ENCODE data around the gene RFTN2.
"Not testable (repeated sequence)": the region's sequence is repeated elsewhere in the genome, so short reads cannot be mapped to it uniquely, and the experiment has no call there.

Gene RFTN2, protein sequence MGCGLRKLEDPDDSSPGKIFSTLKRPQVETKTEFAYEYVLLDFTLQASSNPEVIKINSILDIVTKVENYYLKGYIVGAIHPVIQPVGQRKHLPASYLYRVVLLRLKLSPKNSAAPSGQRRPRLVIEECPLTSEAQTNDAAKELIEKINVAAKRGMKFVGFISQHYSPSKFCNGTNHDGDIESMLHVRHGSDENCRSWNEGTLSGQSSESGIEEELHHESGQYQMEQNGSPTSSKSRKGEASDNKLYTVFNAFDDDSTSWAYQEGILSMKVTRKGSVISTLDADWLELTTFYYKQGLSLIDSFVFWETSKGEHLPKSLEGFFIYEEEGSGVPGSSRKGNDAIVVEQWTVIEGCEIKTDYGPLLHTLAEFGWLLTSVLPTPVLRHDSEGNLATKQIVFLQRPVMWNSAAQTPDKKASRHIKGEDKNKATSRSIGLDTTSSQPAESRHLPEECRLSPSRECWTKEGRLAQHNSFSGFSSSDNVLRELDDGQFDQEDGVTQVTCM

DNA sequence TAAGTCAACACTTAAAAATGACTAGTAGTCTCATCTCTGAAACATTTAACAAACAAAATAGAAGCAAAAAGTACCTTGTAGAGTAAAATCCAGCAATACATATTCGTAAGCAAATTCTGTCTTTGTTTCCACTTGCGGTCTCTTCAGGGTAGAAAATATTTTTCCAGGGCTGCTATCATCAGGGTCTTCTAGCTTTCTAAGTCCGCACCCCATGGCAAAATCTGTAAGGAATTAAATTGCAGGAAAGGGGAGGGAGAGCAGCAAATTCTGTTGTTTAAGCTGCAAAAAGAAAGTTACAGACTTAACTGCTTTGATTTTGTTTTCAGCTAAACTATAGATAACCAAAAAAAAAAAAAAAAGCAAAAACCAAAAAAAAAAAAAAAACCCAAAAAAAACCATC lies at the start of gene RFTN2:
TSS of gene RFTN2 (minus strand) at position 342 of the 400 bp plus-strand sequence. CDS start at position 213, 129 bp downstream.
- no peak for DNase-seq

DNA sequence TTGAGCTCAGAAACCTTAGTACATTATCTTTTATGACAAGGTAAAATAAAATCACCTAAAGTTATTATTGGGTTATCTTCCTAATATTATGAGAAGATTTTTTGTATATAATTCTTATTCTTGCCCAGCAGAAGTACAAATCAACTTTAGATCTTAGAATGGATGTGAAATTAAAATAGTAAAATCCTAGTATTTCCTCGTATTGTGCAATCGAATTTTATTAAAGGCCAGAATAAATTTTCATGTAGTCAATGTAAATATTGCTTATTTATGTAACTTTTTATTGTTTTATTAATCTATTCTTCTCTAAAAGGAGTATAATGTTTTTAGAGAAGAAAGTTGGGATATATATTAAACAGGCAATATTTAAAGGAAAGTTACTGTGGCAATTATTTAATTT lies 42.5 kb upstream of the RFTN2 start:
- no peak for DNase-seq

DNA sequence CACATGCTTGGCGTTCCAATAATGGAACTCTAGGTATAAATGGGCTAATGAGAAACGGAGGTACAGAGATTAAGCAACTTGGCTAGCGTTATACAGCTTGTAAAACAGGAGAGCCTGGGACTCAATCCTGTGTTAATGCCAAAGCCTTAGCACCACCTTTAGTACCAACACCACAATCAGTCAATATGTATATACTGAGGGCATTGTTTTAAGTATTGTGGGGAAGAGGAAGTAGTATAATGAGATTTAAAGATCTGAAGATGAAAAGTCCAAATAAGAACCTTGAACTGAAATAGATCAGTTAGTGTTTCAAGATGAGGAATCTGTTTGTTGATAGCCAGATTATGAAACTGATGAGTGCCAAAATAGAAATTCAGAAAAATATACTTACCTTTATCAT lies 37.9 kb upstream of the RFTN2 start:
- no peak for DNase-seq

DNA sequence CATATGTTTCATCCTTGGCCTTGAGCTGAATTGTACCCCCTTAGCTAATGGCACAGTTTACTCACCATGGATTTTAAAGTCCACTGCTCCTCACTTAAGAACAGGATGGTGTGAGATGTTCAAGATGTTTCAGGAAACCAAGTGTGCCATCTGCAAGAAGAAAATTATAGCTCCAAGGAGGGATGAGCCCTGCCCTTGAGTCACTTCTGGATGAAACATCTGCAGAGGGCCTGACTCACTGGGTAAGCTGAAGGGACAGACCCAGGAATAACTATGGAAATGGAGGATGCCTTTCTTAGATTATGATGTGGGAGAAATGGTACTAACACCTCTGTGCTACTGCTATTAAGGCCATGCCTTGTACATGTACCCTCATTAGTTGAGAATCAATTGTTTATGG lies 36.2 kb upstream of the RFTN2 start:
- DNase-seq, result no peak

DNA sequence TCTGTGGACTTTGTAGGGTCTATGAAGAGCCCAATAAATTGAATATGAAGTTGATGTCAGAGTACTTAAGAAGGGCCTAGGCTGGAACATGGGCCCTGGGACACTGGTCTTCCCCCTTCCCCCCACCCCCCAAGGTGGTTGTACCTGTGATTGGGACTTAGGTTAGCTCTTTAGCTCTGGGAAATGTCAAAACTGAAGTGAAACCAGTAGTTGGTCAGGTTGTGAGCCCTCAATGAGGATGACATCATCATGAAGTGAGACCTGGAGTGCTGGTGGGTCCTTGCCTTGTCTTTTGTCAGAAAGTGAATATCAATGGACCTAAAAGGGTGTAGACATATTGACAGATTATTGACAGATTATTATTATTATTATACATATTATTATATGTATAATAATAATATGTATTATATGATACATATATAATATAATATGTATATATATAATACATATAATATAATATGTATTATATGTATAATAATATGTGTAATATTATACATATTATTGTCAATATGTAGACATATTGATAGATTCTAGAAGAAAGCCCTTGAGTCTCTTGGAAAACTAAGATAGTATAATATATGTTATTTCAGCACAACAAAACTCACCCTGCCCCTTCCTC lies 35.1 kb upstream of the RFTN2 start:
- no peak for DNase-seq

DNA sequence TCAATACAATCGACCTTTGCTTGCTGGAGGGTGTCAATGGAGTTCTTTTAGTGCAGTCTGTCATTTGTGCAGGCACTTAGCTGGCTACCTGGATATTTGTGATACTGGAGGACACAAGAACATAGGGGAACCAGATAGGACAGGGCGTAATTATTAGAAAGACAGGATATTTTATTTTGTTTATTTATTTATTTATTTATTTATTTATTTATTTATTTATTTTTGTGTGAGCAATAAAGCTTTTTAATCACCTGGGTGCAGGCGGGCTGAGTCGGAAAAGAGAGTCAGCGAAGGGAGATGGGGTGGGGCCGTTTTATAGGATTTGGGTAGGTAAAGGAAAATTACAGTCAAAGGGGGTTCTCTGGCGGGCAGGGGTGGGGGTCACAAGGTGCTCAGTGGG lies 33.8 kb upstream of the RFTN2 start:
- DNase-seq, result not testable (repeated sequence)

DNA sequence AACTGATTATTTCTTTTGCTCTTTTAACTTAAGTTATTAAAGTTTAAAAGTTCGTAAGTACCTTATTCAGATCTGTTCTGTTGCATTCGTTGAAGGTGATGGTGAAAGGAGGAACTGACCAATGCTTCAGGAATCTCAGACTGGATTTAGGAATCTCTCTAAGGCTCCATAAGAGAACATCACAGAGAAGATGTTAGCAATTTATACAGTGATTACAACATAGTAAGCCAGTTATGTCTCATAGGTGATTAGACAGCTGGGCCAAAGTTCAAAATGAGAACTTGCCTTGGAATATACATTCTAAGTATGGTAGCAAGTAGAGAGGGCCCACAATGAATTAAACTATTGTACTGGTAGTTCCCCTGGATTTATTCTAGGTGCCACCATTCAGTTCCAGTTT lies 32.9 kb upstream of the RFTN2 start:
- no peak for DNase-seq

DNA sequence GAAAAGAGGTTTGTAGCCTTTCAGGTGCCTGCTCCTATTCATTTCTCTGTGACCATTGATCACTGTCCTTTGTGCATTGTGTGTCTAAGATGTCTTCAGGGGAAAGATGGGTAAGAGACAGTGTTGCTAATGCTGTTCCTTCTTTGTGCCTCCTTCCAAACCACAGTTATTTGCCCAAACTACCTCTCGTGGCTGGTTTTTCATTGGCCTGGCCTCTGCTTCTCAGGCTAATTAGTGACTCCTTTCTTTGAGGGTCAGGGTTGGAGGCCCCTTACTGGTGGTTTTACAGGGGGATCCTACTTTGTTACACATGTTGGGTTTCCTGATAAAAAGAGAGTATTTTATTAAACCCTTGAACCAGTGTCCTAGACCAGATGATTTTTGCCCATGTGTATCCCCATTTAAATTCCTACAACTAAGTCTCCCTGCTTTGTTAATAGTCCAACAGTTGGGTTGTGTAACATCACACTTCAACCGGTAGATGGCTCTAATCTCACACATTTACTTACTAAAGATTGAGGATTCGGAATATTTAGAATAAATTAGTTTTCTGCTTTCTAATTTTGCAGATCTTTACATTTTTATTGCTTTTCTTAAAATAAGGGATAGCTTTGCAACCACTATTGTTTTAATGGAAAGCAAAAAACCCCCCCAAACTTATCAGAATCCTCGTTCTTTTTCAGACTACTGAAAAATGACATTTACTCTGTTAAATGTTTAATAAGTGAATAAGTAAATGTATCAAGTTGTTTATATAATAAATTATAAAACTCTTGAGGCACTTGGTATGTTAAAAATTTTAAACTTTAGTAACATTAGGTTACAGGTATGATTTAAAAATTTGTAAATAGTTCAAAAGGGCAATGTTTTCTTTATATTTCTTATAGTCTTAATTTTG lies 32.2 kb upstream of the RFTN2 start:
- DNase-seq, result peak; percentile 50

DNA sequence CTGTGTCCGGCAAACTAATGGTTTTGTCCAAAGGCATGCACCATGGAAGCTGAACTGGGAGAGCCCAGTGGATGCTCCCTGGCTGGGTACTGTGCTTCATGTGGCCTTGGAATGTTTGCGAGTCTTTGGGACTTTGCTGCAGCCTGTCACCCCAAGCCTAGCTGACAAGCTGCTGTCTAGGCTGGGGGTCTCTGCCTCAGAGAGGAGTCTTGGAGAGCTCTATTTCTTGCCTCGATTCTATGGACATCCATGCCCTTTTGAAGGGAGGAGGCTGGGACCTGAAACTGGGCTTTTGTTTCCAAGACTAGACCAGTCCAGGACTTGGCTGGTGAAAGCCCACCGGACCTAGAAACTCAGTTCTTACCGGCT lies 31.4 kb upstream of the RFTN2 start:
- DNase-seq, result no peak

DNA sequence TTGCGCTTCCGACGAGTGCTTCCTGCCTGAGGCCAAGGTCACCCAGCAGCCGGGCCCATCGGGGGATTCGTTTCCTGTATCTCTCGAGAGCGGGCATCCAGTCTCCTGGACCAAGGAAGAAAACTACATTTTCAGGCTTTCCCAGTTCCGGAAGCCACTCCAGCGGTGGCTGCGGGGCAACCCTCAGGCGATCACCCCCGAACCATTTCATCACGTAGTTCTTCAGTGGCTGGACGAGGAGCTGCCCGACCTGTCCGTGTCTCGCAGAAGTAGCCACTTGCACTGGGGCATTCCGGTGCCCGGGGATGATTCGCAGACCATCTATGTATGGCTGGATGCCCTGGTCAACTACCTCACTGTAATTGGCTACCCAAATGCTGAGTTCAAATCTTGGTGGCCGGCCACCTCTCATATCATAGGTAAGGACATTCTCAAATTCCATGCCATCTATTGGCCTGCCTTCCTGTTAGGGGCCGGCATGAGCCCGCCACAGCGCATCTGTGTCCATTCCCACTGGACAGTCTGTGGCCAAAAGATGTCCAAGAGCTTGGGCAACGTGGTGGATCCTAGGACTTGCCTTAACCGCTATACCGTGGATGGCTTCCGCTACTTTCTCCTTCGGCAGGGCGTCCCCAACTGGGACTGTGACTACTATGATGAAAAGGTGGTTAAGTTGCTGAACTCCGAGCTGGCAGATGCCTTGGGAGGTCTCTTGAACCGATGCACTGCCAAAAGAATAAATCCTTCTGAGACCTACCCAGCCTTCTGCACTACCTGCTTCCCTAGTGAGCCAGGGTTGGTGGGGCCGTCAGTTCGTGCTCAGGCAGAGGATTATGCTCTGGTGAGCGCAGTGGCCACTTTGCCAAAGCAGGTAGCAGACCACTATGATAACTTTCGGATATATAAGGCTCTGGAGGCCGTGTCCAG lies 30.8 kb upstream of the RFTN2 start:
- DNase-seq, result peak; percentile 39

DNA sequence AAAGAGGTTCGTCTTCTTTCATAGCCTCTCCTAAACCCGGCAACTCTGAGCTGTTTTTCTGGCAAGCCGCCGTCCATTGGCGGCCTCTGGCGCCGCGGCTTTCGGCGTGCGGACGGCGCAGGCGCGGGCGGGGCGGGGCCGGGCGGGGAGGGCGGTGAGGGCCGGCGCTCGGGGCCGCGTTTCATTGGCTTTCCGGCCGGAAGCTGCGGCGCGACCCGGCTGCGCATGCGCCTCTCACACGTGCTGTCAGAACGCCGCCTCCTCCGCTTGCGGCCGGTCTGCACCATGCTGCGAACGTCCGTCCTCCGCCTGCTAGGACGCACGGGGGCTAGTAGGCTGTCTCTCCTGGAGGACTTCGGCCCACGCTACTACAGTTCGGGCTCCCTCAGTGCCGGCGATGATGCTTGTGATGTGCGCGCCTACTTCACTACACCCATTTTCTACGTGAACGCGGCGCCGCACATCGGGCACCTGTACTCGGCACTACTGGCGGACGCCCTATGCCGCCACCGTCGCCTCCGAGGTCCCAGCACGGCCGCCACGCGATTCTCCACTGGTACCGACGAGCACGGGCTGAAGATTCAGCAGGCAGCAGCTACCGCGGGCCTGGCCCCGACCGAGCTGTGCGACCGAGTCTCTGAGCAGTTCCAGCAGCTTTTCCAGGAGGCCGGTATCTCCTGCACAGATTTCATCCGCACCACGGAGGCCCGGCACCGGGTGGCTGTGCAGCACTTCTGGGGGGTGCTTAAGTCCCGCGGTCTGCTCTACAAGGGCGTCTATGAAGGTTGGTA lies 29.9 kb upstream of the RFTN2 start, which contains the start of gene MARS2:
TSS of gene MARS2 (plus strand) at position 249 of the 791 bp plus-strand sequence. CDS start at position 286, 37 bp downstream.
- DNase-seq, result peak; percentile 95

DNA sequence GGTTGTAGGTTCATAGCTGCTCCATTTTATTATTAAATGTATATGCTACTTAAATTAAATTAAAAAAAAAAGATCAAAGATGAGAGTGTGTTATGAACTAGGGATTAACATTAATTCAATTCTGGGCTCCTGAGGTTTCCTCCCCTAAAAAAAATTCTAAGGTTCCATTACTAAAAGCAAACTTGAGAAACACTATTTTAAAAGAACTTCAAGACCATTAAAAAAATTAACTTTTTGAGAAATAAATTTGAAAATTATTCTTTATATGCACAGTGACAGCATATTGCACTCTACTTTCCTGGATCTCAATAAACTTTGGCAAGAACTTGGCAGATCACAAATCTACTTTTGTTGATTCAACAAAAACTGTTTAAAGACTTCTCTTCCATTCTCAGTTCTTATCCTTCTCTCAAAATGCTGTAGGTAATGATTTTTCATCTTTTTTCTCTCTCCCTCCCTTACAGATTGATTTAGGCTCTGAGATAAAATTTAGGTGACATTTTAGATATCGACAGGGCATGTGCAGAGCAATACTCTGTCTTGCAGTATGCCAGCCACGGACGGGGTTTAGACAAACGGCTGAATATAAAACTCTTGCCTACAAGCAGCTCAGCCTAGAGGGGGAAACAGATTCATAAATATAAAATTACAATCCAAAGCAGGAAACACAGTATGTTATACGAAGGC lies 29.2 kb upstream of the RFTN2 start:
- no peak for DNase-seq

DNA sequence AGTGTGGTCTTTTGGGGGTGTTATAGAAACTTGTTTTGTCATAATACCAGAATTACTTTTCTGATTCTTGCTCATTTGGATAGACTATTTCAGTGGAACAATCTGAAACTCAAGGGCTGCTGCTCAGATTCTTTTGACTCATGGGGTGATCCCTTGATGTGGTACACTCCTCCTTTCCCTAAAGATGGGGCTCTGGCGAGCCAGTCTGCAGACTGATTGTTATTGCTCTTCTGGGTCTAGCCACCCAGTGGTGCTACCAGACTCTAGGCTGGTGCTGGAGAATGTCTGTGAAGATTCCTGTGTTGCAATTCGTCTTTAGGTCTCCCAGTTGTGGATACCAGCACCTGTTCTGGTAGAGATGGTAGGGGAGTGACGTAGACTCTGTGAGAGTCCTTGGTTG lies 25.6 kb upstream of the RFTN2 start:
- DNase-seq, result no peak

DNA sequence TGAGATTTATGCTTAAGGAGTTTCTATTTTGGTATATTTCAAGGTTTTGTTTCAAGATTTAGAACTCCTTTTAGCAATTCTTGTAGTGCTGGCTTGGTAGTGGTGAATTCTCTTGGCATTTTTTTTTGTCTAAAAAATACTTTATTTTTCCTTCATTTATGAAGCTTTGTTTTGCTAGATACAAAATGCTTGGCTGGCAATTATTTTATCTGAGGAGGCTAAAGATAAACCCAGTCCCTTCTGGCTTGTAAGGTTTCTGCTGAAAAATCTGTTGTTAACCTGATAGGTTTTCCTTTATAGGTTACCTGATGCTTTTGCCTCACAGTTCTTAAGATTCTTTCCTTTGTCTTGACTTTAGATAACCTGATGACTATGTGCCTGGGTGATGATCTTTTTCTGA lies 24.3 kb upstream of the RFTN2 start:
- not testable (repeated sequence) for DNase-seq

DNA sequence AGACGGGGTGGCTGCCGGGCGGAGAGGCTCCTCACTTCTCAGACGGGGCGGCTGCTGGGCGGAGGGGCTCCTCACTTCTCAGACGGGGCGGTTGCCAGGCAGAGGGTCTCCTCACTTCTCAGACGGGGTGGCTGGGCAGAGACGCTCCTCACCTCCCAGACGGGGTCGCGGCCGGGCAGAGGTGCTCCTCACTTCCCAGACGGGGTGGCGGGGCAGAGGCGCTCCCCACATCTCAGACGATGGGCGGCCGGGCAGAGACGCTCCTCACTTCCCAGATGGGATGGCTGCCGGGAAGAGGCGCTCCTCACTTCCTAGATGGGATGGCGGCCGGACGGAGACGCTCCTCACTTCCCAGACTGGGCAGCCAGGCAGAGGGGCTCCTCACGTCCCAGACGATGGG lies 21.2 kb upstream of the RFTN2 start:
- DNase-seq, result not testable (repeated sequence)

DNA sequence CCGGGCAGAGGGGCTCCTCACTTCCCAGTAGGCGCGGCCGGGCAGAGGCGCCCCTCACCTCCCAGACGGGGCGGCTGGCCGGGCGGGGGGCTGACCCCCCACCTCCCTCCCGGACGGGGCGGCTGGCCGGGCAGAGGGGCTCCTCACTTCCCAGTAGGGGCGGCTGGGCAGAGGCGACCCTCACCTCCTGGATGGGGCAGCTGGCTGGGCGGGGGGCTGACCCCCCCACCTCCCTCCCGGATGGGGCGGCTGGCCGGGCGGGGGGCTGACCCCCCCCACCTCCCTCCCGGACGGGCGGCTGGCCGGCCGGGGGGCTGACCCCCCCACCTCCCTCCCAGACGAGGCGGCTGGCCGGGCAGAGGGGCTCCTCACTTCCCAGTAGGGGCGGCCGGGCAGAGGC lies 20.6 kb upstream of the RFTN2 start:
- DNase-seq, result not testable (repeated sequence)

DNA sequence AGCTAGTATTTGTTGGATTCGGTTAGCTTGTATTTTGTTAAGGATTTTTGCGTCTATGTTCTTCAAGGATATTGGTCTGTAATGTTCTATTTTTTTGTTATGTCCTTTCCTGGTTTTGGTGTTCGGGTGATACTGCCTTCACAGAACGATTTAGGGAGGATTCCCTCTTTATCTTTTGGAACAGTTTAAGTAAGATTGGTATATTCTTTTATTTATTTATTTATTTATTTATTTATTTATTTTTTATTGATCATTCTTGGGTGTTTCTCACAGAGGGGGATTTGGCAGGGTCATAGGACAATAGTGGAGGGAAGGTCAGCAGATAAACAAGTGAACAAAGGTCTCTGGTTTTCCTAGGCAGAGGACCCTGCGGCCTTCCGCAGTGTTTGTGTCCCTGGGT lies 19.8 kb upstream of the RFTN2 start:
- DNase-seq, result not testable (repeated sequence)

DNA sequence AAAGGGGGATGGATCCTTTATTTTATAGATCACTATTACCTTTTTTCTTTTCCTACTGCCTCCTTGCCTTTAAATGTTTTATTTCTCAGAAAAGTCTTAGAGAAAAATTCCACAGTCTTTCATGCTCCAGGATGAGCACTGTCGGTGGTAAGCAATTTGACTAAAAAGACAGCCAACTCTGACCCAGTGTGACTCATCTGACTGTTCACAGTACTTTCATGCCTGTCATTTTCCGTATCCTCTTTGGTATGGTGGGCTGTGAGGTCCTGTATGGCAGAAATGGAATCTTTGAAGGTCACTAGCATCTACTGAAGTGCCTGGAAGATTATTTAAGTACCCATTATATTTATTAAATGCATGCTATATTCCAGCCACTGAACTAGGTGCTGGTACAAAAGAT lies 2.1 kb upstream of the RFTN2 start:
- no peak for DNase-seq

DNA sequence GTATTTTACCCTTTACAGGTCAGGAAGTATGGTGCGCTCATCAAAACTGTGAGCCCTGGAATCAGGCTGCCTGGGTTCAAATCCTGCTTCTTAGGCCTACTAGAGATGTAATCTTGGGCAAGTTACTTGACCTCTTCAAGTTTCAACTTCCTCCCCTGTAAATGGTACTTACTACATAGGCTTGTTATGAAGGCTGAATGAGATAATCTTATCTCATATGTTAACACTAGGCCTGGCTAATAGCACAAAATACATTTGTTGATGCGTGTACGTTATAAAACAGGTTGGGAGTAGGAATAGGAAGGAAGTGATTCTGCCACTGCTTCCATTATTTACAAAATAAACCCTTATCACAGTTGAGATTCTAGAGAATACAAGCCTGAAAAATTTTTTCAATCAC lies 1.7 kb upstream of the RFTN2 start:
- no peak for DNase-seq

DNA sequence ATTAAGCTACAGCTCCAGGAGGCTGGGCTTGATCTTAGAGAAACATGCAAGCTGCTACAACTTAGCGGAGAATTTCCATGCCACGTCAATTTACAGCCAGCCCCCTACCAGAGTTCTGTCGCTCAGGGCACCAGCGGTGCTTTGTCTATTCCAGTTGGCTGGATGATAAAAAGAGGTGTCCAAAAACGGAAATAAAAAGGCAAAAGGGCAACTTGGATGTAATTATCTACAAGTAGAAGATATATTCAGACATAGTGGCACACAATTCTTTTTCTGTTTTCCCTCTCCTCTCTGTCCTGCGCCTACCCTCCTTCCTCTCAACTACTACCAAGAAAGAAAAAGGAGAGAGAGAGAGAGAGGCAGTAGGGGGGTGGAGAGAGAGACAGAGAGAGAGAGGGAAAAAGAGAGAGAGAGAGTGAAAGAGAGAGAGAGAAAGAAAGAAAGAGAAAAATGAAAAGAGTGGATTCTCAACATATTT lies 363 bp upstream of the RFTN2 start:
- no peak for DNase-seq

DNA sequence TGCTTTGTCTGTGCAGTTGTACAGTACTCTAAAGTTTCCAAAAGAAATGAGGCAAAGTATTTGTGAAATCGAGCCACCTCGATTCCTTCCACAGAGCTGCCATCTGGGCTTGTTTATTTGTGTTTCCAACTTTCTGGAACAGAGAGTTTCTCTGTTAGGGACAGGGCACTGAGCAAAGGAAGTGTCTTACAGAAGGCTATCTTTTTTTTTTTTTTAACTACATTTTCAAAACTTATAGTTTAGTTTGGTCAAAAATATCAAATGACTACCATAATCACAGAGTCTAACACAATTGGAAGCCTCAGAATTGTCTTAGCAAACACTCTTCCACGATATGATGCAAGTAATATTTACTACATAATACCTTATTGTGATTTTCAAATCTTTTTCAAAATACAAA lies 796 bp downstream of the RFTN2 start:
- no peak for DNase-seq
